Liver (tissue), 2 donors: Measurements from ENCODE around the gene SLCO1A2.

ENCODE experiments used
- YY1 ChIP-seq: IDR thresholded peaks from 2 replicates; pipeline ENCODE4 v1.6.1; 2016; ENCODE audit warnings: antibody characterized with exemption, mild to moderate bottlenecking
- TF ChIP-seq, protein P1 (sequence below): fragments of 150-350 bp; IDR thresholded peaks from 2 replicates; pipeline ENCODE4 v1.5.1; 2017; ENCODE audit warnings: improper control_type of control experiment, low read depth, low read length; ENCODE audit not compliant: missing input control
- donor health status: healthy.

DNA sequence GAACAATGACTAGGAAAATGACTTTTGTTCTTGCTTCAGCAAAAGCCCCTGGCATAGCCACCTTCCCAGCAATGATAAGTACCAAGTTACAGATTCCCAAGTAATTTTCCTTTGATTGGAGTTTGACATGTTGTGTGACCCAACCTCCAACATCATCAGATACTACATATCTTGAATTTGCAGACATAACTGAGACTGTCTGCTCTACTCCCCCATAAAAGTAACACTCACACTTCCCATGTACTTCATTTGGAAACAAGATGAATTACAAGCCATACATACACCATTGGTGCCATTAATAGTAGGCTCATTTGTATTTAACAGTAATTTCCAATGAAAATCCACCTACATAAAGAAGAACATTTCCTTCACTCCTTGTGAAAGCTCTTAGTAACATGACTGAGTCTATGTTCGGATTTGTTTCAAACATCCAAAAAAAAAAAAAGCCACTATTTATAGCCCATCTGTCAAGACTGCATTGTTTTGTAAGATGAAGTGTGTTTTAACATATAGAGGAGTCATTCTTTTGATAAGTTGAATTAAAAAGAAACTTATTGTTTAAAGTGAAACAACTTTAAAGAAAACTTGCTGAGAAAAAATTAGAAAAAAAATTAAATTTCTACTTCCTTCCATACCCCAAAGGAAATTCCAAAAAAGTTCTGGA, 12.0 kb upstream of the SLCO1A2 start:
- TF ChIP-seq, protein P1, sequence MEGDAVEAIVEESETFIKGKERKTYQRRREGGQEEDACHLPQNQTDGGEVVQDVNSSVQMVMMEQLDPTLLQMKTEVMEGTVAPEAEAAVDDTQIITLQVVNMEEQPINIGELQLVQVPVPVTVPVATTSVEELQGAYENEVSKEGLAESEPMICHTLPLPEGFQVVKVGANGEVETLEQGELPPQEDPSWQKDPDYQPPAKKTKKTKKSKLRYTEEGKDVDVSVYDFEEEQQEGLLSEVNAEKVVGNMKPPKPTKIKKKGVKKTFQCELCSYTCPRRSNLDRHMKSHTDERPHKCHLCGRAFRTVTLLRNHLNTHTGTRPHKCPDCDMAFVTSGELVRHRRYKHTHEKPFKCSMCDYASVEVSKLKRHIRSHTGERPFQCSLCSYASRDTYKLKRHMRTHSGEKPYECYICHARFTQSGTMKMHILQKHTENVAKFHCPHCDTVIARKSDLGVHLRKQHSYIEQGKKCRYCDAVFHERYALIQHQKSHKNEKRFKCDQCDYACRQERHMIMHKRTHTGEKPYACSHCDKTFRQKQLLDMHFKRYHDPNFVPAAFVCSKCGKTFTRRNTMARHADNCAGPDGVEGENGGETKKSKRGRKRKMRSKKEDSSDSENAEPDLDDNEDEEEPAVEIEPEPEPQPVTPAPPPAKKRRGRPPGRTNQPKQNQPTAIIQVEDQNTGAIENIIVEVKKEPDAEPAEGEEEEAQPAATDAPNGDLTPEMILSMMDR, result no peak
- no peak for TF ChIP-seq YY1
